Measurements from ENCODE around the gene PLG.
A peak's percentile ranks its signal among the peaks of the same experiment; 100 is the strongest.
"Not testable (repeated sequence)": the region's sequence is repeated elsewhere in the genome, so short reads cannot be mapped to it uniquely, and the experiment has no call there.

The PLG gene

DNA sequence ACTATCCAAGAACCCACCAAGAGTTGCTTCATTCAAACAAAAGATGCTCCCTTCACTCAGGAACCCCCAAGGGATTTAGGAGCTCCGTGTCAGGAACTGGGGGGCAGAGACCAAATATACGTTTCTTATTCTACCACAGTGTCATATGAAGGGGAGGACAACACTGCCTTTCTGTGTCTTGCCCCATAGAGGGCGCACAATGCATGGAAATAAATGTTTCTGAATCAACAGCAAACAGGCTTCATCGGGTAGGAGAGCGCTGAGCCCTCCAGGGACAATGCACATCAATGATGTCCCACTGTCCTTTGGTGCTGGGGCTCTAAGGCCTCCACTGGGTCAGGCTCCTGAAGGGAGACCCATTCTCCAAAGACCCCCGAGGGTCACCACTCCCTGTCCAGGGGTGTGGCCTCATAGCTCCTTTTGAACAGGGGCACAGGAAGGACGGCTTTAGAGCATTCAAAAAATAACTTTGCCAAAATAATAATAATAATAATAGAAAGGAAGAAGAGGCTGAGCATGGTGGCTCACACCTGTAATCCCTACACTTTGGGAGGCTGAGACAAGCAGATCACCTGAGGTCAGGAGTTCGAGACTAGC is 31.1 kb downstream of the PLG start:
- peak; percentile 81 for TF ChIP-seq CTCF (IDR thresholded peaks at IDR 0.05; ENCODE audit: low read depth, low read length, missing control alignments)
- DNase-seq (ENCODE audit: low read depth): peak; percentile 42
- no peak overlapping the region for H3K4me3 ChIP-seq (ENCODE audit: low read depth, low read length)

- DNase-seq (ENCODE audit: low read depth): no peak
- TF ChIP-seq CTCF (IDR thresholded peaks at IDR 0.05; ENCODE audit: low read depth, low read length, missing control alignments): no peak
- H3K4me3 ChIP-seq (ENCODE audit: low read depth, low read length): no peak overlapping the region
Observed at GRCh38 chr6:160734627-160735026, 32.6 kb downstream of the PLG start.

DNA sequence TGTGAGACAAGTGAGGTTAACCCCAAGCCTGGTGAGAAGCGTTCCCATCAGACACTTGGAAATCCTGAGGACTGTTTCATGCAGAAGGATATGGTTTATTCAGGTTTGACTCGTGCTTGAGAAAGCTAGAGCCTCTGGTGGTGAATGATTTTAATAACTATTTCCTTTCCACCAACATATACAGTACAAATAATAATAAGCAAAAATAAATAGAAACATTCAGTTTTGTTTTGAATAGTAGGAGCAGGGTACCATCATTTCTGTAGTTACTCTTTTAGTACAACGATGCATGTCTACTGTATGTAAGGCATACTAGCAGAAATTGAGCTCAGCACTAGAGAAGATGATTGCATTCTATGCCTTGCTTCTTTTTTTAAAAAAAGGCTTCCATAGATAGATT is 33.5 kb downstream of the PLG start:
- peak; percentile 54 for DNase-seq (ENCODE audit: low read depth)
- H3K4me3 ChIP-seq (ENCODE audit: low read depth, low read length): no peak overlapping the region
- no peak for TF ChIP-seq CTCF (IDR thresholded peaks at IDR 0.05; ENCODE audit: low read depth, low read length, missing control alignments)

DNA sequence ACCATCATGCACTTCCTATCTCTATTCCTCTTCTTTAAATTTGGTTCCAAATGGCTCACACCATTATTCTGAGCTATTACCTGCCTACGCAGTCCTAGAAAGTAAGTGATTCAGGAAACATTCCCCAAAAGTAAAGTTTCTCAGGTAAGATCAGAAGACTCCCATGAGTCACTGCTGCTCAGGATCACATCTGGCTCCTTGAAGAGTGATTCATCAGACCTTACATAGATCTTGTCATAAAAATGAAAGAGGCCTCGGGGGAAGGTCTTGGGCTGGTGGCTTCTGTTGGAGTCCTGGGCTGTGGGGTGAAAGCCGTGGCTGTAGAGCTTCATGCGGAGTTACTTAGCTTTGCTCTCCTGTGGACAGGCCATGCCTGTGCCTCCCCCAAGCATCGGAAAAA is 35.9 kb downstream of the PLG start:
- H3K4me3 ChIP-seq (ENCODE audit: low read depth, low read length): no peak overlapping the region
- TF ChIP-seq CTCF (IDR thresholded peaks at IDR 0.05; ENCODE audit: low read depth, low read length, missing control alignments): no peak
- DNase-seq (ENCODE audit: low read depth): no peak

DNA sequence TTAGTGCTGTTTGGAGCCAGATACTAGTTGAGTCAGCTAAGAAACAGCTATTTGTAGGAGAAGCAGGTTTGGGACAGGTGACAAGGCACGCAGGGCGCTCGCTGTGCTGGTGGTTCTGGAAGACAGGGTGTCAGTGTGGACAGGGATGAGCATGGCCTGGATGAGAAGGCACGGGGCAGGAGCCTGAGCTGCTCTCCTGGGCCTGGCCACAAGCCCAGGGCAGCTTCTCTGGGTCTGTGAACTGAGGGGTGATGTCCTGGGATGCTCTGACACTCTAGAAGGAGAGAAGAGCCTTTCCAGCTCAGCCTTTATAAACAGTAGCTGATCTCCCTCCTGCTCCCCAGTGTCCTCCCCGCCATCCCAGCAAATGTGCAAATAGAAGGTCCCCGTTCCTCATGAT is 37.9 kb downstream of the PLG start:
- H3K4me3 ChIP-seq (ENCODE audit: low read depth, low read length): no peak overlapping the region
- no peak for TF ChIP-seq CTCF (IDR thresholded peaks at IDR 0.05; ENCODE audit: low read depth, low read length, missing control alignments)
- no peak for DNase-seq (ENCODE audit: low read depth)

GRCh38 chr6:160741012-160741411 is 39.0 kb downstream of the PLG start:
- DNase-seq (ENCODE audit: low read depth): peak; percentile 86
- not testable (repeated sequence) for H3K4me3 ChIP-seq (ENCODE audit: low read depth, low read length)

DNA sequence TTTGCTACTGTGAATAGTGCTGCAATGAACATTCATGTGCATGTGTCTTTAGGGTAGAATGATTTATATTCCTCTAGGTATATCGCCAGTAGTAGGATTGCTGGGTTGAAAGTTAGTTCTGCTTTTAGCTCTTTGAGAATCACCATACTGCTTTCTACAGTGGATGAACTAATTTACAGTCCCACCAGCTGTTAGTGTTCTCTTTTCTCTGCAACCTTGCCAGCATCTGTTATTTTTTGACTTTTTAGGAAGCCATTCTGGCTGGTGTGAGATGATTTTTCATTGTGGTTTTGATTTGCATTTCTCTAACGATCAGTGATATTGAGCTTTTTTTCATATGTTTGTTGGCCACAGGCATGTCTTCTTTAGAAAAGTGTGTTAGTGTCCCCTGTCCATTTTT is 40.0 kb downstream of the PLG start:
- TF ChIP-seq CTCF (IDR thresholded peaks at IDR 0.05; ENCODE audit: low read depth, low read length, missing control alignments): no peak
- no peak overlapping the region for H3K4me3 ChIP-seq (ENCODE audit: low read depth, low read length)
- peak; percentile 44 for DNase-seq (ENCODE audit: low read depth)
